OCI-LY3 (cell line): Measurements from ENCODE around the gene GSX2.

Source experiments
- CTCF ChIP-seq: fragments of 200-600, 300-600 bp; sonication (generic); IDR thresholded peaks from 2 replicates; pipeline ENCODE4 v1.5.1; 2014; ENCODE audit warnings: antibody characterized with exemption, low read length, low read depth
- EZH2phosphoT487 ChIP-seq: fragments of 200-600 bp; shearing (Covaris generic); IDR thresholded peaks from 2 replicates; pipeline ENCODE4 v1.6.1; 2018; ENCODE audit warnings: antibody characterized with exemption, mixed run types, low read depth

GRCh38 chr4:54054501-54054900 is 45.5 kb upstream of the GSX2 start:
- TF ChIP-seq CTCF (no peak), EZH2phosphoT487 (no peak)
